Smooth muscle cell (in vitro differentiated cells): ENCODE measurements around the gene WDR5. TPM values are rescaled to one million over a fixed set of nuclear protein-coding genes. Genes with fewer than 3 reads are reported as not detected.

Experiments
- DNase-seq: peaks from one replicate; lab custom pipeline; 2025; ENCODE audit not compliant: unreplicated experiment; lab: John Stamatoyannopoulos, UW
- H2AFZ ChIP-seq: fragments of 200-600 bp; sonication (generic); 2 replicates; pipeline ENCODE4 v1.6.0; 2016; ENCODE audit warnings: antibody characterized with exemption, low read depth, mild to moderate bottlenecking
- H3F3A ChIP-seq: fragments of 200-600 bp; sonication (generic); 2 replicates; pipeline ENCODE4 v1.6.0; 2017; ENCODE audit warnings: antibody characterized with exemption, low read depth
- H3K27ac ChIP-seq: fragments of 200-600 bp; sonication (generic); 2 replicates; pipeline ENCODE4 v1.5.1; 2016; ENCODE audit warnings: low read depth, mild to moderate bottlenecking
- H3K27me3 ChIP-seq: fragments of 200-600 bp; sonication (generic); 2 replicates; pipeline ENCODE4 v1.6.1; 2016; ENCODE audit warnings: low read depth, mild to moderate bottlenecking
- H3K36me3 ChIP-seq: fragments of 200-600 bp; sonication (generic); 2 replicates; pipeline ENCODE4 v1.5.1; 2016; ENCODE audit warnings: low read depth
- H3K4me1 ChIP-seq: fragments of 200-600 bp; sonication (generic); 2 replicates; pipeline ENCODE4 v1.5.1; 2016; ENCODE audit warnings: low read depth
- H3K4me2 ChIP-seq: fragments of 200-600 bp; sonication (generic); 2 replicates; pipeline ENCODE4 v1.6.0; 2016; ENCODE audit warnings: mild to moderate bottlenecking
- H3K4me3 ChIP-seq: fragments of 200-600 bp; sonication (generic); 2 replicates; pipeline ENCODE4 v1.5.1; 2016; ENCODE audit warnings: mild to moderate bottlenecking
- H3K79me2 ChIP-seq: fragments of 200-600 bp; sonication (generic); 2 replicates; pipeline ENCODE4 v1.6.0; 2016; ENCODE audit warnings: low read depth, mild to moderate bottlenecking
- H3K9ac ChIP-seq: fragments of 200-600 bp; sonication (generic); 2 replicates; pipeline ENCODE4 v1.6.0; 2016; ENCODE audit warnings: low read depth
- H3K9me3 ChIP-seq: fragments of 200-600 bp; sonication (generic); replicated peaks from 2 replicates; pipeline ENCODE4 v1.5.1; 2016; ENCODE audit warnings: low read depth
- H4K20me1 ChIP-seq: fragments of 200-600 bp; sonication (generic); 2 replicates; pipeline ENCODE4 v1.6.0; 2016; ENCODE audit warnings: low read depth
- CTCF ChIP-seq: fragments of 200-600 bp; sonication (generic); IDR thresholded peaks from 2 replicates; pipeline ENCODE4 v1.5.1; 2017; ENCODE audit warnings: borderline replicate concordance, mild to moderate bottlenecking, antibody characterized with exemption; ENCODE audit not compliant: insufficient read depth, poor library complexity, severe bottlenecking
- WGBS: methylation state at CpG from one replicate; pipeline ENCODE4 v1.1.7; 2016; ENCODE audit warnings: low lambda C conversion rate; 5-methylcytosine and 5-hydroxymethylcytosine counted together
- polyA plus RNA-seq: library from polyadenylated mRNA; unstranded; fragments of >200 nt; fragmentation: Nextera tagmentation; extraction: Ambion mirVana; gene quantifications from 2 replicates; pipeline ENCODE4 v1.2.1, GENCODE V29; 2016
- total RNA-seq: library from RNA; depleted of rRNA; stranded (reverse); fragments of >200 nt; gene quantifications from 2 replicates; pipeline ENCODE4 v1.2.3, GENCODE V29; 2014

Gene WDR5
- total and polyA plus RNA-seq, 2 experiments from 2014 or later = 9.8 to 15.7 TPM

- WGBS = 86% methylated on average over 6 of the region's 6 CpGs
- Histone ChIP-seq H3K27ac (no peak overlapping the region), H4K20me1 (no peaks in the 10 kb centered on the region), H3K4me1 (no peaks in the 10 kb centered on the region), H2AFZ (no peak overlapping the region), H3K9me3 (no peaks in the 10 kb centered on the region), H3K9ac (no peak overlapping the region), H3K4me3 (no peak overlapping the region), H3K36me3 (no peaks in the 10 kb centered on the region), H3F3A (no peaks in the 10 kb centered on the region), H3K4me2 (no peak overlapping the region), H3K27me3 (no peaks in the 10 kb centered on the region), H3K79me2 (no peaks in the 10 kb centered on the region)
- no peak for TF ChIP-seq CTCF
- no peak for DNase-seq
Measured at GRCh38 chr9:134195558-134195957, 59.7 kb downstream of the WDR5 start.

- H3K27ac ChIP-seq = no peak overlapping the region
- H3K27me3 ChIP-seq = no peaks in the 10 kb centered on the region
- no peaks in the 10 kb centered on the region for H3F3A ChIP-seq
- H3K4me2 ChIP-seq = no peak overlapping the region
- no peak overlapping the region for H3K4me3 ChIP-seq
- H2AFZ ChIP-seq = no peak overlapping the region
- TF ChIP-seq CTCF = no peak
- no peaks in the 10 kb centered on the region for H3K9me3 ChIP-seq
- no peak for DNase-seq
- 89% methylated on average over 6 of the region's 6 CpGs for WGBS
- H3K4me1 ChIP-seq = no peaks in the 10 kb centered on the region
- H3K36me3 ChIP-seq = no peaks in the 10 kb centered on the region
- H4K20me1 ChIP-seq = no peaks in the 10 kb centered on the region
- no peaks in the 10 kb centered on the region for H3K79me2 ChIP-seq
- no peak overlapping the region for H3K9ac ChIP-seq
Measured at GRCh38 chr9:134196911-134197310, 61.0 kb downstream of the WDR5 start.

- WGBS = 69% methylated on average over 3 of the region's 3 CpGs
- no peaks in the 10 kb centered on the region for H3K9me3 ChIP-seq
- no peak for TF ChIP-seq CTCF
Measured at GRCh38 chr9:134198791-134199190, 62.9 kb downstream of the WDR5 start.

GRCh38 chr9:134200730-134201129 lies 64.8 kb downstream of the WDR5 start:
- Histone ChIP-seq H3K36me3 (no peaks in the 10 kb centered on the region), H2AFZ (no peak overlapping the region), H3K27ac (no peak overlapping the region), H3K79me2 (no peaks in the 10 kb centered on the region), H3K9ac (no peak overlapping the region), H3F3A (no peaks in the 10 kb centered on the region), H4K20me1 (no peaks in the 10 kb centered on the region), H3K9me3 (no peaks in the 10 kb centered on the region), H3K4me2 (no peak overlapping the region), H3K4me1 (no peaks in the 10 kb centered on the region), H3K4me3 (no peak overlapping the region), H3K27me3 (no peaks in the 10 kb centered on the region)
- TF ChIP-seq CTCF = no peak
- WGBS = 0% methylated on average over 1 of the region's 1 CpG
- DNase-seq = no peak

More at GRCh38 chr9:134198791-134199190, 62.9 kb downstream of the WDR5 start:
- Histone ChIP-seq H2AFZ (no peak overlapping the region), H4K20me1 (no peaks in the 10 kb centered on the region), H3K9ac (no peak overlapping the region), H3K27ac (no peak overlapping the region), H3F3A (no peaks in the 10 kb centered on the region), H3K36me3 (no peaks in the 10 kb centered on the region), H3K27me3 (no peaks in the 10 kb centered on the region), H3K79me2 (no peaks in the 10 kb centered on the region), H3K4me3 (no peak overlapping the region), H3K4me1 (no peaks in the 10 kb centered on the region), H3K4me2 (no peak overlapping the region)
- no peak for DNase-seq
